ENCODE results near the gene SYT14.
"Not testable (repeated sequence)": the region's sequence is repeated elsewhere in the genome, so short reads cannot be mapped to it uniquely, and the experiment has no call there.

Gene SYT14

DNA sequence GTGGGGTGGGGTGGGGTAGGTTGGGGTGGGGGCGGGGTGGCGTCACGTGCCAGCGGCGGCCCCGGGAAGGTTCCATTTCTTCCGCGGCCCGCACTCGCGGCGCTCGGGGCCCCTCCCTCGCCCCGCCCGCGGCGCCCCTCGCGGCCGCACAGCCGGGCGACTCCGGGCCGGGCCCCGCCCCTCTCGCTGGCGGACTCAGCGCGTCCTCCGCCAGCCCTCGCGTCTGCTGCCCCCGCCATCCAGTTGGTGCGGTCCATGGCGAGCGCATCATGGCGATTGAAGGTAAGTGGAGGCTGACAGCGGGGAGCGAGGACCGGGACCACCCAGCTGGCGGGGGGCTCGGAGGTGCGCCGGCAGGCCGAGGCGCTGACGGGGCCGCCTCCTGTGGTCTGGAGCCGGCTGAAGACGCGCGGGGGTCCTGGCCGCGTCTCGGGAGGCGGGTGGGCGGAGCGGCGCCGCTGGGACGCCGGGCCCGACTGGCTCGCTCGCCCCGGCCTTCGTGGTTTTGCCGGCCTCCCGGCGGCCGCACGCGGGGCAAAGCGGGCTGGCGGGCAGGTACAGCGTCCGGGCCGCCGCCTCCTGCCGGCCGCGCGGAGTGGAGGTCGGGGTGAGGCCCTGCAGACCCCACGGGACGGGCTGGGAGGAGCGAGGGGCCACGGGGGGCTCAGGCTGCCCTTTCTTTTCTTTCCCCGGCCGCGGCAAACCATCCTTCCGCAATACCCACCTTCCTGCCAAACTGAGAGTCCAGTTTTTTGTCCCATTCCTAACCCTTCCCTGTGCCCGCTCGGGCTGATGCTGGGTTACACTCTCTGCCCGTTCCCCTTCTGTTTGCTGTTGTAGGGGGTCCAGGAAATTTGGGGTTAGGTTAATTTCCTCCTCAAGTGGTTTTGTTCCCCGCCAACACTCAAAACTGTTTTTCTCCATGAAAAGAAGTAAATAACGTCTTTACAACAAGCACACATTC, at the start of gene SYT14:
TSS of gene SYT14 (plus strand) at position 222 of the 964 bp plus-strand sequence. CDS start at position 270, 48 bp downstream.
- DNase-seq (ENCODE audit: extremely low read depth in 1 of 2, low read depth in 1 of 2): no peak

DNA sequence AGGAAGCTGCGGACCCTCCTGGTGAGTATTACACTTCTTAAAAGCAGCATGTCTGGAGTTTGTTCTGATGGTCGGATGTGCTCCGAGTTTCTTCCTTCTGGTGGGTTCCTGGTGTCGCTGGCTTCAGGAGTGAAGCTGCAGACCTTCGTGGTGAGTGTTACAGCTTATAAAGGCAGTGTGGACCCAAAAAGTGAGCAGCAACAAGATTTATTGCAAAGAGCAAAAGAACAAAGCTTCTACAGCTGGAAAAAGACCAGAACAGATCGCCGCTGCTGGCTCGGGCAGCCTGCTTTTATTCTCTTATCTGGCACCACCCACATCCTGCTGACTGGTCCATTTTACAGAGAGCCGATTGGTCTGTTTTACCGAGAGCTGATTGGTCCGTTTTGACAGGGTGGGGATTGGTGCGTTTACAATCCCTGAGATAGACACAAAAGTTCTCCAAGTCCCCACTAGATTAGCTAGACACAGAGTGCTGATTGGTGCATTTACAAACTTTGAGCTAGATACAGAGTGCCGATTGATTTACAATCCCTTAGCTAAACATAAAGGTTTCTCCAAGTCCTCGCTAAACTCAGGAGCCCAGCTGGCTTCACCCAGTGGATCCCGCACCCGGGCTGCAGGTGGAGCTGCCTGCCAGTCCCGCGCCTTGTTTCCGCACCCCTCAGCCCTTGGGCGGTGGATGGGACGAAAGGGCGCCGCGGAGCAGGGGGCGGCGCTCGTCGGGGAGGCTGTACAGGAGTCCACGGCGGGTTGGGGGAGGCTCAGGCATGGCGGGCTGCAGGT, 49.5 kb upstream of the SYT14 start:
- DNase-seq (ENCODE audit: extremely low read depth in 1 of 2, low read depth in 1 of 2): not testable (repeated sequence)

DNA sequence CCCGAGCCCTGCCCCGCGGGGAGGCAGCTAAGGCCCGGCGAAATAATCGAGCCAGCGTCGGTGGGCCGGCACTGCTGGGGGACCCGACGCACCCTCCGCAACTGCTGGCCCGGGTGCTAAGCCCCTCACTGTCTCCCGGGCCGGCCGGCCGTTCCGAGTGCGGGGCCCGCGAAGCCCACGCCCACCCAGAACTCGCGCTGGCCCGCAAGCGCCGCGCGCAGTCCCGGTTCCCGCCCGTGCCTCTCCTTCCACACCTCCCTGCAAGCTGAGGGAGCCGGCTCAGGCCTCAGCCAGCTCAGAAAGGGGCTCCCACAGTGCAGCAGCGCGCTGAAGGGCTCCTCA, 49.0 kb upstream of the SYT14 start:
- DNase-seq (ENCODE audit: extremely low read depth in 1 of 2, low read depth in 1 of 2): no peak

DNA sequence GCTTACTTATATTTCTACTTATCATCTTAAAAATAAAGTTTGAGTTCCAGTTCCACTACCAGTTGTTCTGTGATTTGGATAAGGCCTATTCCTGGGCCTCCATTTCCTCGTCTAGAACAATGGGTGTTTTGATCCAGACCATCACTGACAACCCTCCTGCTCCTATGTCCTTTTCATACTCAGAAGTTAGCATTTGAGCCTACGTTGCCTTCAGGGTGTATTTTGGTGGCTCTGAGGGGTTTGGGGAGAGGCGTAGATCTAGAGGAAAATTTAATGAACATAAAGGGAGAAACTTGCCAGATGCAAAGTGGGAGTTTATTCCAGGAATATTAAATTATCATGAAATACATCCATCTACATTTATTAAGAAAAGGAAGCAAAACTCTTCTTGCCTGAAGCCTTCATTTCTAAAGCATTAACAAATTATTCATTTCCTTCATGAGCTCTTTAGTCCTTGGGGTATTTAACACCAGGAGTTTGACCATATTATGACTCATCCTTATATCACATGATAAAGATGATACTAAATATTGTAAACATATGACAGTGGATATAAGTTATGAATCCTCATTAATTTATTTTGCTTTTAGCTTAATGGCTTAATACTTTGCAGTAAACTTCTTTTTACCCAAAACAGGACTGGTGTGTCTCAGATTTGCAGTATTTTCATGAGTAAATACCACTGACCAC, 47.2 kb upstream of the SYT14 start:
- no peak for DNase-seq (ENCODE audit: extremely low read depth in 1 of 2, low read depth in 1 of 2)

DNA sequence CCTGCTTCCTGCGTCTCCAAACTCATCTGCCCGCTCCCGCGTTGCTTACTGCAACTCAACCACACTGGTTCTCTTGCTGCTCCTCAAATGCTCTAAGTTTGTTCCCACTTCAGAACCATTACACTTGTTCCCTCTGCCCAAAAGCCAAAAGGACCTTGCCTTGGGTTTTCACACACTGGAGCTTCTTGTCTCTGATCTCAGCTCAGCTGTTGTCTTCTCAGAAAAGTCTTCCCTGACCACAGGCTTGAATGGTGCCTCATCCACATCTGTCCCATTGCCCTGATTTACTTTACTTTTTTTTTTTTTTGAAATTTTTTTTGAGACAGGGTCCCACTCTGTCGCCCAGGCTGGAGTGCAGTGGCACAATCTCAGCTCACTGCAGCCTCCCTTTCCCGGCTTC, 44.3 kb upstream of the SYT14 start:
- DNase-seq (ENCODE audit: extremely low read depth in 1 of 2, low read depth in 1 of 2): no peak

DNA sequence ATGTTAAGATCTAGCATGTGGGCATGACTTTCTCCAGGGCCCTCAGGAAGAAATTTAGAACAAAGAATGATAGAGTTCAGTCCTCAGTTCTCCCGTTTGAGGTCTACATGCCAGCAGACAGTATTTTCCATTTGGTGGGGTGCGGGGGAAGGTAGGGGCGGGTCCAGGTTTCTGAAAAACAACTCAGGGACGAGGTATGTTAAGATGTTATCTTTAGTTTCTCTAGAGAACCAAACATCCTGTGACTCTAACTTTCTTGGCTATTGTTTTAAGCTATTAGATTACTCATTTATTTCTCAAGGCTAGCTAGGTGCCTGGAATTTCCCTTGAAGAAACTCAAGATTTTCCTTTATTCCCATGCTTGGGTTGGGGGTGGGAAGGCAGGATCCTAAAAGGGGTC, 42.3 kb upstream of the SYT14 start:
- DNase-seq (ENCODE audit: extremely low read depth in 1 of 2, low read depth in 1 of 2): no peak

DNA sequence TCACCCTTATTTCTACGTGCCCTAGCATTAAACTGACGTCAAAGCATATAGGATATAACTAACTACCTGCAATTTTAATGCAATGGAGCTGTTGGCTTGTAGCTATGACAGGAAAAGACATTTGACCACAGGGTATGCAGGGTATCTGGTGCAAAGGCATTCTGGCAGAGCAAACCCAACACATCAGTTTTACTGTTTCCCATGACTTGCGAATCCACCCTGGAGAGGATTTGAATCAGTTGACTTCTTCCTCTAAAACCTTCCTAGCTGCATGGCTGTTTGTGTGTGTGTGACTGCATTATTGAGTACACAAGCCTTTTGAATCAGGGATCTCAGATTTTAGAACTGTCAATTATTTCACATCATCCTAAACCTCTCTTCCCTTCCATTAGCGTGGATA, 41.7 kb upstream of the SYT14 start:
- DNase-seq (ENCODE audit: extremely low read depth in 1 of 2, low read depth in 1 of 2): no peak

DNA sequence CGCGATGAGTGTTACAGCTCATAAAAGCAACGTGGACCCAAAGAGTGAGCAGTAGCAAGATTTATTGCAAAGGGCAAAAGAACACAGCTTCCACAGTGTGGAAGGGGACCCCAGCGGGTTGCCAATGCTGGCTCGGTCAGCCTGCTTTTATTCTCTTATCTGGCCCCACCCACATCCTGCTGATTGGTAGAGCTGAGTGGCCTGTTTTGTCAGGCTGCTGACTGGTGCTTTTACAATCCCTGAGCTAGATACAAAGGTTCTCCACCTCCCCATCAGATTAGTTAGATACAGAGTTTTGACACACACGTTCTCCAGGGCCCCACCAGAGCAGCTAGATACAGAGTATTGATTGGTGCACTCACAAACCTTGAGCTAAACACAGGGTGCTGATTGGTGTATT, 39.7 kb upstream of the SYT14 start:
- DNase-seq (ENCODE audit: extremely low read depth in 1 of 2, low read depth in 1 of 2): not testable (repeated sequence)

DNA sequence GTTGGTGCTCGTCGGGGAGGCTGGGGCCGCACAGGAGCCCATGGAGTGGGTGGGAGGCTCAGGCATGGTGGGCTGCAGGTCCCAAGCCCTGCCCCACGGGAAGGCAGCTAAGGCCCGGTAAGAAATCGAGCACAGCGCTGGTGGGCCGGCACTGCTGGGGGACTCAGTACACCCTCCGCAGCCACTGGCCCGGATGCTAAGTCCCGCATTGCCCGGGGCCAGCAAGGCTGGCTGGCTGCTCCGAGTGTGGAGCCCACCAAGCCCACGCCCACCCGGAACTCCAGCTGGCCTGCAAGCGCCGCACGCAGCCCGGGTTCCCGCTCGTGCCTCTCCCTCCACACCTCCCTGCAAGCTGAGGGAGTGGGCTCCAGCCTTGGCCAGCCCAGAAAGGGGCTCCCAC, 39.2 kb upstream of the SYT14 start:
- not testable (repeated sequence) for DNase-seq (ENCODE audit: extremely low read depth in 1 of 2, low read depth in 1 of 2)

DNA sequence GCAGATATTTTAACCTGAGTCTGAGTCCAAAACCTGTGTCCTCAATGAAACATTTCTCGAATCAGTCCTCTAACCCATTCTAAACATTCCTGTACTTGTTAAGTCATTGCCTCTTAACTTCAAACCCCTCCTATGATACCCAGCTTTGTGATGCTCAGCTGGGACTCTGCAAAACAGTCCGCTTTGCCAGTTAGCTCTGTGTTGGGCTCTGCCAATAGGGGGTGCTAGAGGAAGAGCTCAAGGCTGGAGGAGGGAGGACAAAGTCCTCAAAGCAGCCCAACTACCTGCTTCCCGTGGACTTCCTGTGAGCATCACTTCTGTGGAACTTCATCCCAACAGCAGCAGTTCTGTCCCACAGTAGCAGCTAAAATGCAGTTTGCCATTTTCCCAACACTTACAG, 38.1 kb upstream of the SYT14 start:
- no peak for DNase-seq (ENCODE audit: extremely low read depth in 1 of 2, low read depth in 1 of 2)

DNA sequence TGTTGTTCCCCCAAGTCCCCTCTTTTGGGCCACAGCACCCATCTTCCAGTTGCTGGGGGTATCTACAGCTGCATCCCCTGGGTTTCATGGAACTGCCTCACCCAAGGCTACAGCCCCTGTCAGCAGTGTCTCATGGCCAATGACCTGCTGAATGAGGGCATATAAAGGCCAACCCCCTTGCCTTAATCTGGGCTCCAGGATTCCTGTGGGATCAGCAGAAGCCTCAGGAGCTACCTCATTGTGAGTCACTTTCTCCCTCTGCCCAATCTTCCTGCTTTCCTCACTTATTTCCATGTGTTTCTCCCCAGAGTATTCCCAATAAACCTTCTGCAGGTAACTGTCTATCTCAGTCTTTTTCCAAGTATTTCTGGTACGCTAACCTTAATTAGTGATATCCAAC, 37.3 kb upstream of the SYT14 start:
- DNase-seq (ENCODE audit: extremely low read depth in 1 of 2, low read depth in 1 of 2): no peak

DNA sequence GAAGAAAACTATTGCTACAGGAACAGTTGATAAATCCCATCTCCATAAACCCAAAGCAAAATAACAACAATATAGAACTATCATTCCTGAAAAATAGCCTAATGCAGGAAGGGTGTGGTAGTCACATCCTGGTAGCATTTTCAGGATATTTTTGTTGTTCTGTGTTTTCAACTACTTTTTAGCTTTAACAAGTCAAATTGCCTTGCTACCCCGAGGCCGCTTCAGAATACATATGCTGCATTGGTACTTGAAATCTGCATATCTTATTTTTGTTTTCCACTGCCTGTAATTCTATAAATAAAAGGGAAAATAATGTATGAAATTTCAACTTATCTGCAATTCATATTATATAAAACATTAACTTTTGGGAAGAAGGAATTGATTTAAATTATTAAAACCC, 36.8 kb upstream of the SYT14 start:
- no peak for DNase-seq (ENCODE audit: extremely low read depth in 1 of 2, low read depth in 1 of 2)

DNA sequence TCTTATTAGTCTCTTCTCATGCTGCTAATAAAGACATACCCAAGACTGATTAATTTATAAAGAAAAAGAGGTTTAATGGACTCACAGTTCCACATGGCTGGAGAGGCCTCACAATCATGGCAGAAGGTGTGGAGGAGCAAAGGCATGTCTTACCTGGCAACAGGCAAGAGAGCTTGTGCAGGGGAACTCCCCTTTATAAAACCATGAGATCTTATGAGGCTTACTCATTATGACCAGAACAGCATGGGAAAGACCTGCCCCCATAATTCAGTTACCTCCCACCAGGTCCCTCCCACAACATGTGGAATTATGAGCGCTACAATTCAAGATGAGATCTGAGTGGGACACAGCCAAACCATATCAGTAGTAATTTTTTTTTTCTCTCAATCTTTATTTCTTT, 33.2 kb upstream of the SYT14 start:
- not testable (repeated sequence) for DNase-seq (ENCODE audit: extremely low read depth in 1 of 2, low read depth in 1 of 2)

DNA sequence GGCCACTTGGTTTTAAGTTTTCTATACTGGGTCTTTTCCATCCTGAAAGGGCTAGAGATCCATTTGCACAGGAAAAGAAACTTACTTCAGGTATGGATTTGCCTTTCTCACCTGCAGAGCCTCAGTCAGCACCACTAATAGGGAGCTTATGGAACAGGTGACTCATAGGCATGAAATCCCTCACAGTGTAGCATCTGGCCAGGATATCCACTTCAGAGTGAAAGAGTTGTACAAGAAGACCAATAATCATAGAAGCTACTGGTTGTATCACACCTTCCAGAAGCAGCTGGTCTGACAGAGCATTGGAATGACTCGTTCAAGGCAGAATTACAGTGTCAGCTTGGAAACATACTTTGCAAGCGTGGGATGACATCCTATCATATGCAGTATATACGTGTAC, 26.3 kb upstream of the SYT14 start:
- DNase-seq (ENCODE audit: extremely low read depth in 1 of 2, low read depth in 1 of 2): no peak

DNA sequence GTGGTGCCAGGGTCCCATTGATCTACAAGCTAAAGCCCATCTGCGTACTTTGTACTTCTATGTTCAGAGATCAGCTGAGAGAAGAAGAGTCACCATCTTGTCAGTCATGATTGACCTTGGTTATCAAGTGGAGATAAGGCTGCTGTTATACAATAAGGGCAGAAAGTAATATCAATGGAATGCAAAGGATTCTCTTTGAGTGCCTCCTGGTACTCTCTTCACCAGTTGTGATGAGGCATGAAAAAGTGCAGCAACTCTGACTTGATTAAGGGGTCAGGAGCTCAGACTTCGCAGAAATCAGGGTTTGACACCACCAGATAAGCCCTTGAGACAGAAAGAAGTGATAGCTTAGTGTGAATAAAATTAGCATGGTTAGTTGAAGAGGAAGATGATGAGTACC, 25.7 kb upstream of the SYT14 start:
- no peak for DNase-seq (ENCODE audit: extremely low read depth in 1 of 2, low read depth in 1 of 2)

DNA sequence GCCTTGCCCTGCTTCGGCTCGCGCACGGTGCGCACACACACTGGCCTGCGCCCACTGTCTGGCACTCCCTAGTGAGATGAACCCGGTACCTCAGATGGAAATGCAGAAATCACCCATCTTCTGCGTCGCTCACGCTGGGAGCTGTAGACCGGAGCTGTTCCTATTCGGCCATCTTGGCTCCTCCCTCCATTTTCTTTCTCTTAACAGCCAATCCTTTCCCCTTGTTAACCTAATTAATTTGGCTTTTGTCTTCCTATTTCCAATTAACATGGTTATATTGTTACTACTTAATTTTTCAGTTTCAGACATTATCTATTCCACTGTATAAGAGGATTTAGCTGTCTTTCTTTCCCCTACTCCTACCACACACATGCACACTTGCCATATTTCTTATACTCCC, 18.4 kb upstream of the SYT14 start:
- DNase-seq (ENCODE audit: extremely low read depth in 1 of 2, low read depth in 1 of 2): not testable (repeated sequence)

DNA sequence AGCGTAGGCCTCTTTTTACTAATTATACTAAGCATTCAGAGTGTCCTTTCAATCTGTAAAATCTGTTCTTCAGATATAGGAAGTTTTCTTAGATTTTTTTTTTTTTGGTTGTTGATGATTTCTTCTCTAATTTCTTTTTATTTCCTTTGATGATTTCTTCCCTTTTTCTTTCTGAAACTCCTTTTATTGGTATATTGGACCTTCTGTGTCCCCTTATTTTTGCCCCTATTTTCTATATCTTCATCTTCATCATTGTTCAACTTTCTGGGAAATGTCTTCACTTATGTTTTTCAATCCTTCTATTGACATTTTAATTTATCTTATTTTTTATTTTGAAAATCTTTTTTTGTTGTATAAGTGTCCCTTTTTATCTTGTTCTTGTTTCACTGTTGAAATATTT, 17.2 kb upstream of the SYT14 start:
- no peak for DNase-seq (ENCODE audit: extremely low read depth in 1 of 2, low read depth in 1 of 2)

DNA sequence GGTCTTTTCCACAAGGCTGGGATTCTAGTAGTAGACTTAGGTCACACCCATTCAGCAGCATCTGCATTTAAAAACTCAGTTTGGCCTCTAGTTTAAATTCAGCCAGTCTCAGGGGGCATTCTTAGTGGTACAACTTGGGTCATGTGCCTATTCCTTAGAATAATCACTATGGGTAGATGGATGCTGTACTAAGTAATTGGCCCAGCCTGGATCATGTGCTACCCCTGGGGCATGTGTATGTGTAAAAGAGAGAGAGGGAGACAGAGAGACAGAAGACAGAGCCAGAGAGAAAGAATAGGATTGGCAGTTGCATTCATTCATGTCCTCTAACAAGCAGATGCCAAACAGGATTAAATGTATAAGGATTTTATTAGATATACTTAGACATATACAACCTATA, 13.6 kb upstream of the SYT14 start:
- no peak for DNase-seq (ENCODE audit: extremely low read depth in 1 of 2, low read depth in 1 of 2)

DNA sequence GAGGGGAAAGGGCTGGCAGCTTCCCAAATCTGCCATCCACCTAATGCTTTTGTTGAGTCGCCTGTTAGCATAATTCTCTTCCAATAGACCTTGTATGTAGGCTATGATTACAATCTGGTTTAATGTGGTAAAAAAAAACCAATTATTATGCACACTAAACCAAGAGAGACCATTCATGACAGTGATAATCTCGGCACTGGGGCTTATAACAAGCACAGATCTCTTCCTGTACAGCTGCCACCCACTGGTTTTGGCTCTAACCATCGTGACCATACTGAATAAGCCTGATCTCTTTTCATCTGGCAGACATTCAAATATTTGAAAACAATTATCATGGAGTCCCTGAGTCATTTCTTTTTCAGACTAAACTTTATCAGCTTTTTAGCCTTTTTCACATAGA, 12.0 kb upstream of the SYT14 start:
- DNase-seq (ENCODE audit: extremely low read depth in 1 of 2, low read depth in 1 of 2): no peak

DNA sequence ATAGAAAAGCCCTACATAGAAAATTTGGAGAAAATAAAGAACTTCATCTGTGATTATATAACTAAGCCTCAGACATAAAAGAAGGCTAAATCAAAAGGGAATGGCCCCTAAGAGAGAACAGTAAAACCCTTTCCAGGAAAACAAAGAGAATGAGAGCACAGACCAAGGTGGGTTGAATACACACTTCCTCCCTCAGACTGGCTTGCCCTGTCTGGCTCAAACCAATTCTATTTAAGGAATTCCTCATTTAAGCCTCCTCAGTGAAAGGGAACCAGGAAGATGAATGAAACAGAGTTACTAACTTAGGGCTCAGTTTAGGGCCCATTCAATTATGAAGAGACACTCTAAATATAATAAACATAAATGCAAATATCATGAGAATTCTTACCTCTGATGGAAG, 10.6 kb upstream of the SYT14 start:
- no peak for DNase-seq (ENCODE audit: extremely low read depth in 1 of 2, low read depth in 1 of 2)

DNA sequence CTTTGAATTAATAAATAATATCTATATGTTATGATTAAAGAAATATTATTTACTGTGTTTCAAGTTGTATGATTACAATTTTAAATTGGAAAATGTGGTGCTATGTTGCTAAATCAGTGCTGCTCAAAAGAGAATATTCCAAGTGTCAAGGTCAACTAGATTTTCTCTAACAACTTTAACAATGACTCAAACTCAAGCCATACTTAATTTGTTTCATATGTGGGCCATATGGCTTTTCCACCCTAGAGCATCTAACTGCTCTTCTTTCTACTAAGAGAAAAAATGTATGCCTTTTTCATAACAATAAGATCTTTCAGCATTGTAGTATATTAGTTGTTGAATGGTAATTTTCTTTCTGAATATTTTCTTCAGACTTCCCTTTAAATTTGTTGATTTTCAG, 8.3 kb upstream of the SYT14 start:
- no peak for DNase-seq (ENCODE audit: extremely low read depth in 1 of 2, low read depth in 1 of 2)

DNA sequence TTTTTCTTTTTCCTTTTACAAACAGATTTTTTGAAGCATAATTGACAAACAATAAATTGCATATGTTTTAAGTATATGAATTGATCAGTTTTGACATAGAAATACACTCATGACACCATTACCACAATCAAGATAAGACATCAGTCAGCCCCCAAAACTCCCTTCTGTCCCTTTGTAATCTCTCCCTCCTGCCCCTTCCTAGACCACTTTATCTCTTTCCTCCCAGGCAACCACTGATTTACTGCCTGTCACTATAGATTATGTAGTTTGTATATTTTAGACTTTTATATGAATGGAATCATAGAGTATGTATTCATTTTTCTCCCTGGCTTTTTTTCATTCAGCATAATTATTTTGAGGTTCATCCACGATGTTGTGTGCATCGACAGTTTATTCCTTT, 6.9 kb upstream of the SYT14 start:
- DNase-seq (ENCODE audit: extremely low read depth in 1 of 2, low read depth in 1 of 2): no peak
